H1 (cell line): ENCODE measurements around the gene DOHH.

ENCODE experiments used
- ASH2L ChIP-seq: fragments of 200-600, 300-600 bp; sonication (generic); IDR thresholded peaks from one replicate; pipeline ENCODE4 v1.7.1; 2017; ENCODE audit warnings: low read length
- CTCF ChIP-seq, 3 experiments: IDR thresholded peaks; 1 replicate in 2 of 3; 2 replicates in 1 of 3; pipeline versions ENCODE4 v1.5.1 to v1.6.1; 2011; ENCODE audit warnings: low read length in 3 of 3, mild to moderate bottlenecking in 3 of 3, inconsistent platforms in 2 of 3, low read depth in 1 of 3, moderate library complexity in 1 of 3; ENCODE audit not compliant: insufficient read depth in 1 of 3; ENCODE audit errors: control extremely low read depth in 1 of 3
- EGR1 ChIP-seq: IDR thresholded peaks from 2 replicates; pipeline ENCODE4 v1.6.1; 2011; ENCODE audit warnings: low read depth, low read length, borderline replicate concordance
- HDAC2 ChIP-seq, 2 experiments: fragments of 300-600 bp in 1 of 2; sonication (generic) in 1 of 2; IDR thresholded peaks; 2 replicates each; pipeline ENCODE4 v1.6.1; 2011 to 2012; ENCODE audit warnings: low read depth in 2 of 2, low read length in 2 of 2, mild to moderate bottlenecking in 2 of 2, moderate library complexity in 2 of 2, borderline replicate concordance in 1 of 2, inconsistent platforms in 1 of 2
- KDM1A ChIP-seq: fragments of 200-600, 300-600 bp; sonication (generic); IDR thresholded peaks from 2 replicates; pipeline ENCODE4 v1.7.1; 2016; ENCODE audit warnings: mild to moderate bottlenecking, low read length, borderline replicate concordance
- TF ChIP-seq, protein P1 (sequence below): IDR thresholded peaks from 2 replicates; pipeline ENCODE4 v1.6.1; 2011; ENCODE audit warnings: low read depth, mild to moderate bottlenecking, low read length; ENCODE audit not compliant: insufficient read depth

GRCh38 chr19:3470500-3471128 is 29.9 kb downstream of the DOHH start:
- TF ChIP-seq KDM1A (no peak), HDAC2 (IDR thresholded peaks at IDR 0.05; ENCODE audit: borderline replicate concordance in 1 of 2, low read depth in 2 of 2, low read length in 2 of 2) (no peak), CTCF (IDR thresholded peaks at IDR 0.05; ENCODE audit: control extremely low read depth in 1 of 3, insufficient read depth in 1 of 3, low read depth in 1 of 3, low read length in 3 of 3) (no peak), ASH2L (no peak), EGR1 (no peak)
- TF ChIP-seq, protein P1, sequence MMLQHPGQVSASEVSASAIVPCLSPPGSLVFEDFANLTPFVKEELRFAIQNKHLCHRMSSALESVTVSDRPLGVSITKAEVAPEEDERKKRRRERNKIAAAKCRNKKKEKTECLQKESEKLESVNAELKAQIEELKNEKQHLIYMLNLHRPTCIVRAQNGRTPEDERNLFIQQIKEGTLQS, result no peak
